Uterus (tissue), 2 donors: ENCODE results near the gene ZNF423.

Source experiments
- CTCF ChIP-seq, 4 experiments: fragments of 200-600 bp in 2 of 4; fragments of 450-650 bp in 2 of 4; sonication (generic) in 2 of 4; IDR thresholded peaks; one replicate each; pipeline ENCODE4 v1.5.1; 2016 to 2019; ENCODE audit warnings: antibody characterized with exemption in 4 of 4, mild to moderate bottlenecking in 2 of 4, moderate library complexity in 1 of 4
- POLR2A ChIP-seq, 2 donors: fragments of 450-650 bp; IDR thresholded peaks; one replicate each; pipeline ENCODE4 v1.6.1; 2016; ENCODE audit warnings: antibody characterized with exemption in 2 of 2, mild to moderate bottlenecking in 1 of 2, moderate library complexity in 1 of 2

DNA sequence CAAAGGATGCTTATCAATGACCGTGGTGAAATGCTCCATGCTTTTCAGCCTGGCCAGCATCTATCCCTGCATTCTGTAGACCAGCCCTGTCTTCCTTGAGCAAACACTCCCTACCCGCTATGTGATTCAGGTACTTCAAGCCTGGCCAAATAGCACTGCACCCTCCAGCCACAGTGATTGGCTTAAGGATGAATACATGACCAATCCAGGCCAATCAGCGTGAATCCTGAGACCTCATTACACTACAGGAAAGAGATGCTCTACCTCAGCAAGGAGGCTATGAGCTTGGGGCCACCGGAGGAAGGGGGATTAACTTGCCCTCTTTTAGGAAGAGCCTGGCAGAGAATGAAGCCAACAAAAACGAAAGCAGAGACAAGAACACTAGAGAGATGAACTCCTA lies 162.5 kb downstream of the ZNF423 start:
- TF ChIP-seq POLR2A (IDR thresholded peaks at IDR 0.05) (no peak), CTCF (IDR thresholded peaks at IDR 0.05) (no peak)
